Neuronal stem cell (in vitro differentiated cells): ENCODE measurements around the gene DLX6.

Experiments
- DNase-seq: peaks from one replicate; pipeline ENCODE4 v3.0.0-alpha.2; 2013; ENCODE audit warnings: low spot score
- H2AFZ ChIP-seq: one replicate; pipeline ENCODE4 v1.6.1; 2013; ENCODE audit warnings: mild to moderate bottlenecking, low read length, inconsistent platforms
- H2AK5ac ChIP-seq: 2 replicates; pipeline ENCODE4 v1.6.1; 2013; ENCODE audit warnings: low read depth, mild to moderate bottlenecking, inconsistent platforms, low read length, moderate library complexity, mixed read lengths
- H2BK120ac ChIP-seq: 2 replicates; pipeline ENCODE4 v1.6.1; 2013; ENCODE audit warnings: low read depth, mild to moderate bottlenecking, inconsistent platforms, low read length, moderate library complexity, mixed read lengths
- H2BK12ac ChIP-seq: one replicate; pipeline ENCODE4 v1.6.1; 2013; ENCODE audit warnings: low read length, inconsistent platforms
- H2BK15ac ChIP-seq: 2 replicates; pipeline ENCODE4 v1.6.1; 2013; ENCODE audit warnings: mild to moderate bottlenecking, low read length, inconsistent platforms, mixed read lengths
- H2BK5ac ChIP-seq: one replicate; pipeline ENCODE4 v1.6.1; 2013; ENCODE audit warnings: inconsistent platforms, mild to moderate bottlenecking, low read length, moderate library complexity
- H3K14ac ChIP-seq: one replicate; pipeline ENCODE4 v1.6.1; 2013; ENCODE audit warnings: low read length, inconsistent platforms
- H3K18ac ChIP-seq: 2 replicates; pipeline ENCODE4 v1.6.1; 2013; ENCODE audit warnings: low read length, inconsistent platforms
- H3K23ac ChIP-seq: 2 replicates; pipeline ENCODE4 v1.6.1; 2013; ENCODE audit warnings: low read depth, mild to moderate bottlenecking, mixed read lengths, low read length, inconsistent platforms; ENCODE audit not compliant: poor library complexity
- H3K27ac ChIP-seq: replicated peaks from 3 replicates; pipeline ENCODE4 v1.5.1; 2013; ENCODE audit warnings: low read length, inconsistent platforms
- H3K27me3 ChIP-seq, 3 experiments: 2 replicates each; pipeline ENCODE4 v1.6.1; 2013; ENCODE audit warnings: low read length in 3 of 3, mild to moderate bottlenecking in 2 of 3, inconsistent platforms in 1 of 3, low read depth in 1 of 3, mixed read lengths in 1 of 3, moderate library complexity in 1 of 3; ENCODE audit not compliant: control insufficient read depth in 3 of 3, insufficient read depth in 3 of 3
- H3K36me3 ChIP-seq, 2 donors: replicated peaks in 1 of 2; 2 replicates each; pipeline ENCODE4 v1.6.1; 2013; ENCODE audit warnings: low read length in 2 of 2; ENCODE audit not compliant: control insufficient read depth in 2 of 2, insufficient read depth in 2 of 2
- H3K4ac ChIP-seq: 2 replicates; pipeline ENCODE4 v1.6.1; 2013; ENCODE audit warnings: inconsistent platforms, mild to moderate bottlenecking, low read length, moderate library complexity
- H3K4me1 ChIP-seq, 2 donors: 1 replicate in 1 of 2; 2 replicates in 1 of 2; pipeline ENCODE4 v1.6.1; 2013; ENCODE audit warnings: low read length in 2 of 2, low read depth in 1 of 2; ENCODE audit not compliant: control insufficient read depth in 2 of 2, insufficient read depth in 1 of 2
- H3K4me2 ChIP-seq: one replicate; pipeline ENCODE4 v1.6.1; 2013; ENCODE audit warnings: mild to moderate bottlenecking, low read length, inconsistent platforms; ENCODE audit not compliant: insufficient read depth, poor library complexity, severe bottlenecking
- H3K4me3 ChIP-seq, 2 donors: 2 replicates each; pipeline ENCODE4 v1.5.1; 2013; ENCODE audit warnings: low read length in 2 of 2, mild to moderate bottlenecking in 2 of 2, inconsistent platforms in 1 of 2, moderate library complexity in 1 of 2
- H3K79me1 ChIP-seq: one replicate; pipeline ENCODE4 v1.6.1; 2013; ENCODE audit warnings: low read depth, mild to moderate bottlenecking, inconsistent platforms, low read length, moderate library complexity
- H3K9ac ChIP-seq: one replicate; pipeline ENCODE4 v1.6.1; 2013; ENCODE audit warnings: mild to moderate bottlenecking, low read depth, low read length, inconsistent platforms; ENCODE audit not compliant: poor library complexity
- H3K9me3 ChIP-seq, 2 donors: replicated peaks in 1 of 2; 2 replicates each; pipeline versions ENCODE3 to v1.6.1; 2013; ENCODE audit warnings: low read length in 2 of 2, mild to moderate bottlenecking in 2 of 2, inconsistent platforms in 1 of 2, low read depth in 1 of 2, mixed read lengths in 1 of 2, moderate library complexity in 1 of 2; ENCODE audit not compliant: control insufficient read depth in 2 of 2, insufficient read depth in 1 of 2
- H4K8ac ChIP-seq: one replicate; pipeline ENCODE4 v1.6.1; 2013; ENCODE audit warnings: low read depth, mild to moderate bottlenecking, inconsistent platforms, low read length, moderate library complexity
- H4K91ac ChIP-seq: one replicate; pipeline ENCODE4 v1.6.1; 2013; ENCODE audit warnings: low read length, low read depth, mild to moderate bottlenecking, inconsistent platforms; ENCODE audit not compliant: poor library complexity
- WGBS, 2 donors: extraction: QIAGEN DNeasy Blood & Tissue Kit; methylation state at CpG; one replicate each; pipeline ENCODE4 v1.1.7; 2013; ENCODE audit warnings: missing lambda C conversion rate in 2 of 2, mixed read lengths in 1 of 2; ENCODE audit not compliant: insufficient read length in 2 of 2, insufficient replicate concordance in 1 of 2; ENCODE audit errors: extremely low coverage in 2 of 2; 5-methylcytosine and 5-hydroxymethylcytosine counted together

Gene DLX6

GRCh38 chr7:97025983-97026714 is 20.8 kb downstream of the DLX6 start:
- no peak overlapping the region for H2AK5ac ChIP-seq
- peaks cover 2 to 16% of the 10 kb centered on the region in 2 donors for H3K4me1 ChIP-seq
- H3K4me2 ChIP-seq: peak overlapping the region; percentile 19
- no peak overlapping the region for H3K4ac ChIP-seq
- H3K23ac ChIP-seq: peak overlapping the region; percentile 20
- DNase-seq: peak; percentile 27
- H3K9ac ChIP-seq: no peak overlapping the region
- H2BK12ac ChIP-seq: no peak overlapping the region
- peak overlapping the region; percentile 20 for H3K18ac ChIP-seq
- no peak overlapping the region for H3K14ac ChIP-seq
- H3K9me3 ChIP-seq: no peaks in the 10 kb centered on the region
- peak overlapping the region; percentile 27 for H2AFZ ChIP-seq
- no peak overlapping the region for H2BK120ac ChIP-seq
- no peaks in the 10 kb centered on the region for H3K79me1 ChIP-seq
- H3K27ac ChIP-seq: no peak overlapping the region
- peaks cover 27 to 86% (median 62%) of the 10 kb centered on the region in 3 experiments for H3K27me3 ChIP-seq
- no CpG with 5 or more reads among the region's 29 CpGs for WGBS, 2 donors
- H2BK15ac ChIP-seq: peak overlapping the region; percentile 60
- H2BK5ac ChIP-seq: no peak overlapping the region
- no peaks in the 10 kb centered on the region for H3K36me3 ChIP-seq
- H3K4me3 ChIP-seq: no peak overlapping the region
- no peak overlapping the region for H4K91ac ChIP-seq
- no peak overlapping the region for H4K8ac ChIP-seq

- Histone ChIP-seq H2AK5ac (no peak overlapping the region), H3K23ac (no peak overlapping the region), H2BK15ac (no peak overlapping the region), H3K9me3 (no peaks in the 10 kb centered on the region), H3K4me2 (peak overlapping the region; percentile 76), H3K4ac (no peak overlapping the region), H2BK12ac (no peak overlapping the region), H4K8ac (no peak overlapping the region), H3K18ac (no peak overlapping the region), H3K14ac (no peak overlapping the region), H3K27ac (no peak overlapping the region), H3K9ac (no peak overlapping the region), H3K4me3 (no peak overlapping the region), H2BK120ac (no peak overlapping the region), H2AFZ (peak overlapping the region; percentile 66), H3K4me1 (peaks cover 2 to 16% of the 10 kb centered on the region in 2 donors), H2BK5ac (no peak overlapping the region), H3K36me3 (no peaks in the 10 kb centered on the region), H3K27me3 (peaks cover 27 to 83% (median 55%) of the 10 kb centered on the region in 3 experiments), H4K91ac (no peak overlapping the region), H3K79me1 (no peaks in the 10 kb centered on the region)
- DNase-seq: peak; percentile 3
- WGBS, 2 donors: no CpG with 5 or more reads among the region's 17 CpGs
Observed at GRCh38 chr7:97026715-97027426, 21.5 kb downstream of the DLX6 start.

DNA sequence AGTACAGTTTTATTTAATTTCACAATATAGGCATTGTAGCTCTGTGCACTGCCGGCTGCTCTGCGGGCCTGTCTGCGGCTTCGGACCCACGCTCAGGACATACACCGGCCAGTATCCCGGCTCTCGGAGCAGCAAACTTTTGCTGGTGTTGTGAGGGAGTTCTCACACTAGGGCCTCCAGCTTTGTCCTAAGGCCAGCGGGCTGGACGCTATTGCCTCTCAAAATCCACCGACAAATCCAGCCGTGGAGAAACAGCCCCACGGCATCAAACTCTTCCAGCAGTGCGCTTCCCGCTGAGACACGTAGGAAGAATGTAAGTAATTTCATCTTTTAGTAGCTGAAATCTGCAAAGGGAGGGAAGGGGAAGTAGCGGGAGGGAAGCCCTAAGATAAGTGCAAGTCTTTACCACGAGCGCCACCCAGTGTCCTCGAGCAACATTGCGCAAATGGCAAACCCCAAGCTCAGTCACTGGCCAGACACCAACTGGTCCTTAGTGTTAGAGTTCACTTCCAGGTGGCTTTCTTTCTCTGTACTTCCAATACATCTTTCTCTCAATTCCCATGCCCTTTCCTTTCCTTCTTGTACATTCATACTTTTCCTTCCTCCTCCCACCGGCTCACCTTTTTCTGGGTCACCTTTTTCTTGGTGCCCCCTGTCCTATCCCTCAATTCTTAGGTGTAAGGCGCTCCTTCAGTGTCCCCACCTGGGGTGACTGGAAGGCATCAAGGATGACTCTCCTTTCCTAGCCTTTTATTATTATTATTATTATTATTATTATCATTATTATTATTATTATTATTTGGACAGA is 22.3 kb downstream of the DLX6 start:
- Histone ChIP-seq H2AFZ (peak overlapping the region; percentile 66), H2AK5ac (no peak overlapping the region), H3K36me3 (peaks cover 0 to 2% of the 10 kb centered on the region in 2 donors), H3K4me2 (peak overlapping the region; percentile 76), H2BK15ac (no peak overlapping the region), H3K79me1 (no peaks in the 10 kb centered on the region), H3K14ac (no peak overlapping the region), H2BK5ac (no peak overlapping the region), H3K9me3 (no peaks in the 10 kb centered on the region), H4K91ac (no peak overlapping the region), H3K27ac (no peak overlapping the region), H2BK12ac (no peak overlapping the region), H3K4ac (no peak overlapping the region), H3K23ac (no peak overlapping the region), H3K9ac (no peak overlapping the region), H3K4me1 (peaks cover 0 to 14% of the 10 kb centered on the region in 2 donors), H3K18ac (no peak overlapping the region), H4K8ac (no peak overlapping the region), H2BK120ac (no peak overlapping the region), H3K27me3 (peaks cover 20 to 79% (median 47%) of the 10 kb centered on the region in 3 experiments), H3K4me3 (peak overlapping the region in 1 of 2 donors; percentile 70)
- peak; percentile 81 for DNase-seq
- no CpG with 5 or more reads among the region's 23 CpGs for WGBS, 2 donors
